Ishikawa (cell line): ENCODE measurements around the gene PPFIBP1.

Experiments
- CEBPB ChIP-seq: IDR thresholded peaks from 2 replicates; pipeline ENCODE4 v1.6.1; 2012
- CREB1 ChIP-seq: IDR thresholded peaks from 2 replicates; pipeline ENCODE4 v1.6.1; 2012; ENCODE audit warnings: low read depth
- EP300 ChIP-seq: IDR thresholded peaks from 2 replicates; pipeline ENCODE4 v1.6.1; 2012; ENCODE audit warnings: borderline replicate concordance
- NFIC ChIP-seq: IDR thresholded peaks from 2 replicates; pipeline ENCODE4 v1.6.1; 2012
- RAD21 ChIP-seq: IDR thresholded peaks from 2 replicates; pipeline ENCODE4 v1.6.1; 2012; ENCODE audit warnings: low read depth
- TAF1 ChIP-seq: IDR thresholded peaks from 2 replicates; pipeline ENCODE4 v1.6.1; 2012; ENCODE audit warnings: low read depth, mild to moderate bottlenecking
- TCF12 ChIP-seq: IDR thresholded peaks from 2 replicates; pipeline ENCODE4 v1.6.1; 2012; ENCODE audit warnings: low read depth
- TEAD4 ChIP-seq: IDR thresholded peaks from 2 replicates; pipeline ENCODE4 v1.6.1; 2012
- YY1 ChIP-seq: IDR thresholded peaks from 2 replicates; pipeline ENCODE4 v1.6.1; 2012; ENCODE audit warnings: low read depth
- ZBTB7A ChIP-seq: IDR thresholded peaks from 2 replicates; pipeline ENCODE4 v1.6.1; 2012; ENCODE audit warnings: low read depth
- TF ChIP-seq, protein P1 (sequence below): IDR thresholded peaks from 2 replicates; pipeline ENCODE4 v1.6.1; 2012; ENCODE audit warnings: low read depth, mild to moderate bottlenecking
- TF ChIP-seq, protein P2 (sequence below): IDR thresholded peaks from 2 replicates; pipeline ENCODE4 v1.6.1; 2012
- TF ChIP-seq, protein P3 (sequence below): IDR thresholded peaks from 2 replicates; pipeline ENCODE4 v1.6.1; 2012

DNA sequence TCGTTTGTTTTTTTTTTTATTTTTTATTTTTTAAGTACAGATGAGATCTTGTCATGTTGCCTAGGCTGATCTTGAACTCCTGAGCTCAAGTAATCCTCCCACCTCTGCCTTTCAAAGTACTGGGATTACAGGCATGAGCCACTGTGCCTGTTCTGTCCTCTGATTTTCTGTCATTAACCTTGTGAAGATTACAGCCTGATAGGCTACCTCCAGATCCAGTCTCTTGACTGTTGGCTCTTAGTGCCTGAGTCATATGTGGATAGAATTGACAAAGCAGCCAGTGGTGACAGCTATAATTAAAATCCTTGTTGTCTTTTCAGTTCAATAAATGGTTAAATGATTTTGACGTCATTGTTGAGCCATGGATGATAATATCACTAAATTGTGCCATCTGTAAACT is 151.0 kb downstream of the PPFIBP1 start:
- TF ChIP-seq EP300 = no peak
- no peak for TF ChIP-seq CEBPB
- TF ChIP-seq ZBTB7A = no peak
- no peak for TF ChIP-seq RAD21
- no peak for TF ChIP-seq TAF1
- TF ChIP-seq TEAD4 = no peak
- TF ChIP-seq, protein P1, sequence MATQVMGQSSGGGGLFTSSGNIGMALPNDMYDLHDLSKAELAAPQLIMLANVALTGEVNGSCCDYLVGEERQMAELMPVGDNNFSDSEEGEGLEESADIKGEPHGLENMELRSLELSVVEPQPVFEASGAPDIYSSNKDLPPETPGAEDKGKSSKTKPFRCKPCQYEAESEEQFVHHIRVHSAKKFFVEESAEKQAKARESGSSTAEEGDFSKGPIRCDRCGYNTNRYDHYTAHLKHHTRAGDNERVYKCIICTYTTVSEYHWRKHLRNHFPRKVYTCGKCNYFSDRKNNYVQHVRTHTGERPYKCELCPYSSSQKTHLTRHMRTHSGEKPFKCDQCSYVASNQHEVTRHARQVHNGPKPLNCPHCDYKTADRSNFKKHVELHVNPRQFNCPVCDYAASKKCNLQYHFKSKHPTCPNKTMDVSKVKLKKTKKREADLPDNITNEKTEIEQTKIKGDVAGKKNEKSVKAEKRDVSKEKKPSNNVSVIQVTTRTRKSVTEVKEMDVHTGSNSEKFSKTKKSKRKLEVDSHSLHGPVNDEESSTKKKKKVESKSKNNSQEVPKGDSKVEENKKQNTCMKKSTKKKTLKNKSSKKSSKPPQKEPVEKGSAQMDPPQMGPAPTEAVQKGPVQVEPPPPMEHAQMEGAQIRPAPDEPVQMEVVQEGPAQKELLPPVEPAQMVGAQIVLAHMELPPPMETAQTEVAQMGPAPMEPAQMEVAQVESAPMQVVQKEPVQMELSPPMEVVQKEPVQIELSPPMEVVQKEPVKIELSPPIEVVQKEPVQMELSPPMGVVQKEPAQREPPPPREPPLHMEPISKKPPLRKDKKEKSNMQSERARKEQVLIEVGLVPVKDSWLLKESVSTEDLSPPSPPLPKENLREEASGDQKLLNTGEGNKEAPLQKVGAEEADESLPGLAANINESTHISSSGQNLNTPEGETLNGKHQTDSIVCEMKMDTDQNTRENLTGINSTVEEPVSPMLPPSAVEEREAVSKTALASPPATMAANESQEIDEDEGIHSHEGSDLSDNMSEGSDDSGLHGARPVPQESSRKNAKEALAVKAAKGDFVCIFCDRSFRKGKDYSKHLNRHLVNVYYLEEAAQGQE = no peak
- no peak for TF ChIP-seq YY1
- TF ChIP-seq, protein P2, sequence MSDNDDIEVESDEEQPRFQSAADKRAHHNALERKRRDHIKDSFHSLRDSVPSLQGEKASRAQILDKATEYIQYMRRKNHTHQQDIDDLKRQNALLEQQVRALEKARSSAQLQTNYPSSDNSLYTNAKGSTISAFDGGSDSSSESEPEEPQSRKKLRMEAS = no peak
- no peak for TF ChIP-seq TCF12
- no peak for TF ChIP-seq NFIC
- TF ChIP-seq CREB1 = no peak
- TF ChIP-seq, protein P3, sequence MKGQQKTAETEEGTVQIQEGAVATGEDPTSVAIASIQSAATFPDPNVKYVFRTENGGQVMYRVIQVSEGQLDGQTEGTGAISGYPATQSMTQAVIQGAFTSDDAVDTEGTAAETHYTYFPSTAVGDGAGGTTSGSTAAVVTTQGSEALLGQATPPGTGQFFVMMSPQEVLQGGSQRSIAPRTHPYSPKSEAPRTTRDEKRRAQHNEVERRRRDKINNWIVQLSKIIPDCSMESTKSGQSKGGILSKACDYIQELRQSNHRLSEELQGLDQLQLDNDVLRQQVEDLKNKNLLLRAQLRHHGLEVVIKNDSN = no peak
